GM12878 (cell line): ENCODE data around the gene MUTYH. TPM values are rescaled to one million over a fixed set of nuclear protein-coding genes. Genes with fewer than 3 reads are reported as not detected.

Experiments used
- CBFB ChIP-seq: IDR thresholded peaks from 2 replicates; pipeline ENCODE4 v1.6.1; 2016; ENCODE audit warnings: antibody characterized with exemption, low read depth
- CREM ChIP-seq: IDR thresholded peaks from 2 replicates; pipeline ENCODE4 v1.6.1; 2014; ENCODE audit warnings: antibody characterized with exemption, low read depth
- IKZF1 ChIP-seq: fragments of 450-650 bp; conservative IDR thresholded peaks from 2 replicates; pipeline ENCODE4 v1.6.1; 2017; ENCODE audit warnings: antibody characterized with exemption, mild to moderate bottlenecking
- IKZF2 ChIP-seq, 2 experiments: fragments of 450-650 bp; IDR thresholded peaks; 2 replicates each; pipeline ENCODE4 v1.6.1; 2017; ENCODE audit warnings: mild to moderate bottlenecking in 2 of 2, moderate library complexity in 2 of 2
- IRF4 ChIP-seq: IDR thresholded peaks from 2 replicates; pipeline ENCODE4 v1.6.1; 2011; ENCODE audit warnings: low read depth, low read length
- KDM1A ChIP-seq: fragments of 200-600 bp; sonication (generic); IDR thresholded peaks from 2 replicates; pipeline ENCODE4 v1.6.1; 2016; ENCODE audit warnings: borderline replicate concordance
- LARP7 ChIP-seq: fragments of 450-650 bp; IDR thresholded peaks from 2 replicates; pipeline ENCODE4 v1.6.1; 2017; ENCODE audit warnings: mild to moderate bottlenecking
- MAX ChIP-seq: IDR thresholded peaks from 2 replicates; pipeline ENCODE4 v1.6.1; 2012; ENCODE audit warnings: low read depth, low read length, improper control_type of control experiment
- MXI1 ChIP-seq: fragments of 150-350 bp; IDR thresholded peaks from 2 replicates; pipeline ENCODE4 v1.6.1; 2011; ENCODE audit warnings: low read depth, mild to moderate bottlenecking, inconsistent platforms, low read length, improper control_type of control experiment
- MYB ChIP-seq: fragments of 150-350 bp; IDR thresholded peaks from 2 replicates; pipeline ENCODE4 v1.6.1; 2014; ENCODE audit warnings: mild to moderate bottlenecking, low read depth, low read length, borderline replicate concordance
- NFXL1 ChIP-seq: fragments of 450-650 bp; IDR thresholded peaks from 2 replicates; pipeline ENCODE4 v1.6.1; 2017; ENCODE audit warnings: antibody characterized with exemption, mild to moderate bottlenecking, borderline replicate concordance
- NKRF ChIP-seq: fragments of 450-650 bp; conservative IDR thresholded peaks from 2 replicates; pipeline ENCODE4 v1.6.1; 2017; ENCODE audit warnings: mild to moderate bottlenecking, moderate library complexity
- NR2F1 ChIP-seq: fragments of 450-650 bp; conservative IDR thresholded peaks from 2 replicates; pipeline ENCODE4 v1.6.1; 2017; ENCODE audit warnings: mild to moderate bottlenecking
- PML ChIP-seq: IDR thresholded peaks from 2 replicates; pipeline ENCODE4 v1.6.1; 2012; ENCODE audit warnings: low read length, inconsistent platforms
- POLR2A ChIP-seq: IDR thresholded peaks from 2 replicates; pipeline ENCODE4 v1.6.1; 2011; ENCODE audit warnings: low read depth, mild to moderate bottlenecking, low read length
- POLR2AphosphoS2 ChIP-seq: IDR thresholded peaks from 2 replicates; pipeline ENCODE4 v1.6.1; 2011; ENCODE audit warnings: low read depth, mild to moderate bottlenecking, low read length, improper control_type of control experiment, moderate library complexity
- RB1 ChIP-seq: fragments of 450-650 bp; formaldehyde crosslinking; IDR thresholded peaks from 2 replicates; pipeline ENCODE4 v1.6.1; 2017; ENCODE audit warnings: mild to moderate bottlenecking, borderline replicate concordance
- RCOR1 ChIP-seq: conservative IDR thresholded peaks from 2 replicates; pipeline ENCODE4 v1.6.1; 2012; ENCODE audit warnings: low read depth, low read length, improper control_type of control experiment
- RELB ChIP-seq: fragments of 450-650 bp; IDR thresholded peaks from 2 replicates; pipeline ENCODE4 v1.6.1; 2017; ENCODE audit warnings: low read depth, mild to moderate bottlenecking, moderate library complexity
- RUNX3 ChIP-seq: IDR thresholded peaks from 2 replicates; pipeline ENCODE4 v1.6.1; 2012; ENCODE audit warnings: low read length, inconsistent platforms
- SMC3 ChIP-seq: IDR thresholded peaks from 2 replicates; pipeline ENCODE4 v1.6.1; 2011; ENCODE audit warnings: low read length, improper control_type of control experiment, borderline replicate concordance
- TAF1 ChIP-seq: IDR thresholded peaks from 2 replicates; pipeline ENCODE4 v1.6.1; 2011; ENCODE audit warnings: mild to moderate bottlenecking, low read depth, low read length, borderline replicate concordance
- YY1 ChIP-seq: IDR thresholded peaks from 2 replicates; pipeline ENCODE4 v1.6.1; 2011; ENCODE audit warnings: low read depth, mild to moderate bottlenecking, low read length
- ZNF687 ChIP-seq: fragments of 450-650 bp; IDR thresholded peaks from 2 replicates; pipeline ENCODE4 v1.6.1; 2017; ENCODE audit warnings: mild to moderate bottlenecking, moderate library complexity
- polyA plus RNA-seq, 11 experiments: library from polyadenylated mRNA; depleted of rRNA in 4 of 11; unstranded in 6 of 11; stranded (reverse) in 5 of 11; fragments of >200 nt; fragmentation: Nextera tagmentation in 4 of 11; fragmentation: Illumina TruSeq in 1 of 11; extraction: Ambion mirVana in 4 of 11; extraction: Trizol in 1 of 11; gene quantifications; 1 replicate in 1 of 11; 2 replicates in 10 of 11; pipeline versions ENCODE4 v1.2.1 to v1.2.3, GENCODE V29; 2011 to 2016; ENCODE audit warnings: inconsistent platforms in 2 of 11, missing spikeins in 2 of 11, low read depth in 1 of 11
- total RNA-seq, 4 experiments: library from RNA; depleted of rRNA in 3 of 4; stranded (reverse); fragments of >200 nt in 3 of 4; fragmentation: Illumina TruSeq in 1 of 4; extraction: Trizol in 1 of 4; gene quantifications; 2 replicates each; pipeline versions ENCODE4 v1.2.1 to v1.2.3, GENCODE V29; 2013 to 2021

The MUTYH gene
- total and polyA plus RNA-seq, 10 of the 15 experiments (the other 5 are each of a cell fraction or from before 2014, with no cell fraction given), result 2.5 to 42.0 (median 30.0) TPM

GRCh38 chr1:45326627-45327623 lies 13.3 kb downstream of the MUTYH start, which contains the start of gene HPDL (continued):
- TF ChIP-seq PML (peak; percentile 74), RELB (no peak), TAF1 (peak; percentile 75; the same call in 1 of the 2 replicates), IRF4 (no peak), POLR2A (peak; percentile 91), RB1 (no peak), IKZF2 (IDR thresholded peaks at IDR 0.05) (peak in 1 of 2 experiments; percentile 45; a peak in 3 of 4 replicates), NFXL1 (no peak), CREM (peak; percentile 16; the same call in 1 of the 2 replicates), MYB (no peak), NKRF (peak; percentile 59), IKZF1 (peak; percentile 57), LARP7 (peak; percentile 51; the same call in 1 of the 2 replicates), SMC3 (no peak), RCOR1 (no peak), KDM1A (no peak), POLR2AphosphoS2 (peak; percentile 43; the same call in 1 of the 2 replicates), YY1 (peak; percentile 68; the same call in 1 of the 2 replicates), RUNX3 (peak; percentile 37), MXI1 (peak; percentile 49; the same call in 1 of the 2 replicates), CBFB (peak; percentile 75), ZNF687 (peak; percentile 78), NR2F1 (0 out of 2 replicates have a peak, but pooled peaks have one; percentile 27), MAX (peak; percentile 46)
